HG02571 (cell line): Measurements from ENCODE around the gene LYZL6.
"Not testable (repeated sequence)": the region's sequence is repeated elsewhere in the genome, so short reads cannot be mapped to it uniquely, and the experiment has no call there.

Experiments
- ATAC-seq: cut with Tn5 transposase; IDR thresholded peaks from one replicate; pipeline ENCODE4 v1.9.1; 2021; ENCODE audit warnings: mild to moderate bottlenecking, moderate library complexity; ENCODE audit not compliant: unreplicated experiment

LYZL6 gene

DNA sequence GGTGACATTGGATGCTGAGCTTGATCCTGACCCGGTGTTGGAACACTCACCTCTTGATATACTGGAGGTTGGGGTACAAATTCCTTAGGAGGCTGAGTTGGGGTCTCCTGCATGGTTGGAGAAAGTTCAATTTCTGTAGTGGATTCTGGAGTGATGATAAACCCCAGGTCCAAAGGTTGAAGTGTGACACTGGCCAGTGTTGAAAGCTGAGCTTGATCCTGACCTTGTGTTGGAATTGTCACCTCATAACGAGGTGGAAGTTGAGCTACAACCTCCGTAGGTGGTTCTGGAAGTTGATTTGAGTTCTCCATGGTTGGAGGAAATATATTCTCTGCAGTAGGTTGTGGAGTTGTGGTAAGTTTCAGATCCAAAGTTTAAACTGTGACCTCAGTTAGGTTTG lies 34.1 kb downstream of the LYZL6 start:
- no peak for ATAC-seq

DNA sequence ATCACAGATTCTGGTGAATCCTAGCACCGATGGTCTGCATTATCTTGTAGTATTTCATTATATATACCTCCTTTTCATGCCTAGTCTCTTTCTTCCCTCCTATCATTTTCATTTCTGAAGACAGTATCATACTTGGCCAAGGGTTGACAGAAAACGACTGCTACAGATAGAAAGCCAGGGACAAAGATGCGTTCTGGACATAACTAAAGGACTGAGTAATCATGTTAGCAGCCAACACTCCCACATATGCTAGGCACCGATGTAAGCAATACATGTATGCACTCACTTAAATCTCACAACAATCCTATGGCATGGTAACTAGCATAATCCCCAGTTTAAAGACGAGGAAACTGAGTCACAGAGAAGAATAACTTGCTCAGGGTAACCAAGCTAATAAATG lies 35.8 kb downstream of the LYZL6 start:
- ATAC-seq = no peak

DNA sequence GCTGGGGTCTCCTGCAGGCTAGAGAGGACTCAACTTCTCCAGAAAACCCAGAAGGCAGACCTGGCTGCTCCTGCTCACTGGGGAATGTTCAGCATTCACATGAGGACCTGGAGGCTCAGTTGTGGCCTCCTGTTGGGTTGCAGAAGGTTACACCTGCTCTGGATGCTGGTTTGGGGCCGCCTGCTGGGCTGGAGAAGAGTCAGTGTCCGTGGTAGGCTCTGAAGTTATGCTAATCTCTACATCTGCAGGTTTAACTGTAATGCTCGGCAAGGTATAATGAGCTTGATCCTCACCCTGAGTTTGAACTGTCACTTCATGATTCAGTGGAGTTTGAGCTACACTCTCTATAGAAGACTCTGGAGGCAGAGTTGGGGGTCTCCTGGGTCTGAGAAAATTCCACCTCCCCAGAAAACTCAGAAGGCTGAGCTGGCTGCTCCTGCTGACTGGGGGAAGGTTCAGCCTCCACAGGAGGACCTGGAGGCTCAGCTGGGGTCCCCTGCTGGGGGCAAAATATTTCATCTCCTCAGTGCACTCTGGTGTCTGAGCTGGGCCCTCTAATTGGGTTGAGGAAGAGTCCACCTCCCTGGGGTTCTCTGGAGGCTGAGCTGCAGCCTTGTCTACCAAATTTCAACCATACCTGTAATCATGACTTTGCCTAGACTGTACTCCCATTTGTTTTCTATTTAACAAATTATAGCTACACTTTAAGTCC lies 36.4 kb downstream of the LYZL6 start:
- no peak for ATAC-seq

DNA sequence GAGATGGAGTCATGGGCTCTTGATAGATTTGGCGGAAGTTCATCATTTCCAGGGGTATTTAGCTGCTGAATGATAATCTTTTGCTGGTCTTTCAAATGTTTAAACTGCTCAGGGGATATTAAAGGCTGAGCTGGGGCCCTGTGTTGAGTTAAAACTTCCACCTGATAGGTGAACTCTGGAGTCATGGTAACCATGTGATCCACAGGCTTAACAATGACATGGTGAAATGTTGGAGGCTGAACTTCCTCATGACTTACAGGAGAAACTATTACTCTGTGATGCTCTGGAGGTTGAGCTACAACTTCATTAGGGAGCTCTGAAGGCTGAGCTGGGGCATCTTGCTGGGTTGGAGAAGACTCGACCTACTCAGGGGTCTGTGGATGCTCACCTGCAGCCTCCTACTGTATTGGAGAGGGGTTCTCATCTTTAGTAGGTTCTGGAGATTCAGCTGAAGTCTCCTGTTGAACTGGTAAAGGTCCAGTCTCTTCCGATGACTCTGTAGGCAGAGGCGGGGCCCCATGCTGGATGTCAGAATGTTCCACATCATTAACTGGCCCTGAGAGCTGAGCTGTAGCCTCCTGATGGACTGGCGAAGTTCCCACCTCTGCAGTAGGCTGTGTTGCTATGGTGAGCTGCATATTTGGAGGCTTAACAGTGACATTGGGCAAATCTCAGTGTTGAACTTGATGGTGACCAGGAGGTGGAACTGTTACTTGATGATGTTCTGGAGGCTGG lies 37.2 kb downstream of the LYZL6 start:
- no peak for ATAC-seq

GRCh38 chr17:35903451-35903850 lies 40.1 kb downstream of the LYZL6 start:
- no peak for ATAC-seq

- no peak for ATAC-seq
Measured at GRCh38 chr17:35901631-35902175, 41.8 kb downstream of the LYZL6 start.

GRCh38 chr17:35900708-35901480 lies 42.6 kb downstream of the LYZL6 start:
- ATAC-seq = no peak

- ATAC-seq = no peak
Measured at GRCh38 chr17:35900280-35900679, 43.2 kb downstream of the LYZL6 start.

DNA sequence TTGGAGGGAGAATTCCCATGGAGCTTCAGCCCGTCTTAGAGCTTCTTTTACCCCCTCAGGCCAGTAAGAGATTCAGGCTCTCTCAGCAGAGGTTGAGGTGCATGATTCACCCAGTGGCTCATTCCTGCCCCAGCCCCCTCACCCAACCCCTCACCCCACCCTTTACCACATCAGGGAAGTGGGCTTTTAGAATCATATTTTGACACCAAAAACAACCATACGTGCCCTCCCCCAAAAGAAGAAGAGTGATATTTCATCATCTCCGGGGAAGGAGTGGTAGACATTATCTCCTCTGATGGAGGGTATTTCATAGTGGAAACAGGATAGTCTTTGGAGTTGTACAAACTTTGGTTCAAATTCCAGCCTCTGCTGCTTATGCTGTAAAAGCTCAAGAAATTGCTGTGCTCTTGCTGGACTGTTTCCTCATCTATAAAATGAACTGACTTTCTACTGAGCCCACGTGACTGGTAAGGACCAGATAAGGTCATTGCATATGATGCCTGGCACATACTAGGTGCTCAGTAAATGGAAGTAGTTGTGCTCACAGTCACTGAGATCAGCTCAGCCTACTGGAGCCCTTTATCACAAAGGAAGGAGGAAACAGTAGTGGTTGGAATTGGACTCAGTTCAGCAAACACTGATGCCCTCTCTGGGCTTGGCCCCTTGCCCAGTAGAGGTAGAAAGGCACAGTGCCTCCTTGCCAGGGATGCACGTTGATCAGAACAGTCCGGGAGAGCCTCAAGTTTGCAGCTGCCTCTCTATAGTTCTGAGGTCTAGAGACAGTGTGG lies 45.0 kb downstream of the LYZL6 start:
- ATAC-seq = no peak

GRCh38 chr17:35897772-35898171 lies 45.7 kb downstream of the LYZL6 start:
- ATAC-seq = not testable (repeated sequence)

DNA sequence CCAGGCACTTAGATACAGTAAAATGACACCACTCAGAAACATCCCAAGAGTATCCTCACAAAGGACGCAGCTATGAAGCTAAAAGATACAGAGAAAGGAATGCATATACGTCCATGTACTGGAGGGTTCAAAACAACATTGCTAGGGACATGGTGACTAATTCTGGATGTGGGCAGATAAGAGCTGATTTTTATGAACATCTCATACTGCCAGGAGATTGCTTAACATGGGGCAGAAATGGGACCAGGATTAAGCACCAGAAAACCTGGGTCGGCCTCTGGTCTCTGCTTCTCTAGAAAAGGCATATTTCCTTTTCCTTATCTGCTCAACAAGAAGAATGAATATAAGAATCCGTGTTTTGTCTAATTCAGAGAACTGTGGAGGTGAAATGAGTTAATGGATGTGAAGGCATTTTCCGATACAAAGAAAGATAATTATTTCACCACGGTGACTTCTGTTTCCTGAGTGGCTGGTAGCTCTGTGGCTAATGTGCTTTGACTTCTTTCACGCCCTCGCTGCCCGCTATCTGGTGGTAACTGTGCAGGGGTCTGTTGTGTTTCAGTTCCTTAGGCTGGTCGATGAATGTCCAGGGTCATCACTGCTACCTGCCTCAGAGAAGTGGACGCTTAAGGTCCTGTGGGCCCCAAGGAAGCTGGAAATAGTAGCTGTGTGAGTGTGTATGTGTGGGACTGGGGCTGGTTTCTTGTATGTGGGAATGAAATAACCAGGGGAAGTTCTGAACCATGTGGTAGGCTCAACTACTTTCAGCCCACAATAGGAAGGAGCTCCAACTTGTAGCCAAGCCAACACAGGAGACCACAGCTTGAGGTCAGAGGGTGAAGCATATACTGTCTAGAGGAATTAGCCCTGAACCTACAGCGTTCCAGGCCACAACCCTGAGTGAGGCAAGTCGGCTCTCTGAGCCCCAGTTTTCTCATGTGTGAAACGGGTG lies 47.6 kb downstream of the LYZL6 start:
- ATAC-seq = no peak

GRCh38 chr17:35894206-35894605 lies 49.3 kb downstream of the LYZL6 start:
- ATAC-seq = no peak

DNA sequence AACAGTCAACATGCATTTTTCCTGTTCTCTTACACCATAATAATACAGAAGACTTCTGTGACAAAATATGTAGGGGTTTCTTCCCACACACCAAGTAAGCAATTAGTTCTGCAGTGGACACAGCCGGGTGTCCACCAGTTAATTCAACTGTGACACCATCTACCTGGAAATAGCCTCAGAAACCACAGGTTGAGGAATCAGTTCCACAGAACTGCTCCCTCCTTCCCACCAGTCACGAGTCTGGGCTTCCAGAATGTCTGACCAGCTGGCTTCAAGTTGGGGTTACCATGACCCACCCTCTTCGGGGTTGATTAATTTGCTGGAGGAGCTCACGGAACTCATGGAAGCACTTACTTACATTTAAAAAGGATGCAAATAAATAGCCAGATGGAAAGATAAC lies 49.8 kb downstream of the LYZL6 start:
- no peak for ATAC-seq

DNA sequence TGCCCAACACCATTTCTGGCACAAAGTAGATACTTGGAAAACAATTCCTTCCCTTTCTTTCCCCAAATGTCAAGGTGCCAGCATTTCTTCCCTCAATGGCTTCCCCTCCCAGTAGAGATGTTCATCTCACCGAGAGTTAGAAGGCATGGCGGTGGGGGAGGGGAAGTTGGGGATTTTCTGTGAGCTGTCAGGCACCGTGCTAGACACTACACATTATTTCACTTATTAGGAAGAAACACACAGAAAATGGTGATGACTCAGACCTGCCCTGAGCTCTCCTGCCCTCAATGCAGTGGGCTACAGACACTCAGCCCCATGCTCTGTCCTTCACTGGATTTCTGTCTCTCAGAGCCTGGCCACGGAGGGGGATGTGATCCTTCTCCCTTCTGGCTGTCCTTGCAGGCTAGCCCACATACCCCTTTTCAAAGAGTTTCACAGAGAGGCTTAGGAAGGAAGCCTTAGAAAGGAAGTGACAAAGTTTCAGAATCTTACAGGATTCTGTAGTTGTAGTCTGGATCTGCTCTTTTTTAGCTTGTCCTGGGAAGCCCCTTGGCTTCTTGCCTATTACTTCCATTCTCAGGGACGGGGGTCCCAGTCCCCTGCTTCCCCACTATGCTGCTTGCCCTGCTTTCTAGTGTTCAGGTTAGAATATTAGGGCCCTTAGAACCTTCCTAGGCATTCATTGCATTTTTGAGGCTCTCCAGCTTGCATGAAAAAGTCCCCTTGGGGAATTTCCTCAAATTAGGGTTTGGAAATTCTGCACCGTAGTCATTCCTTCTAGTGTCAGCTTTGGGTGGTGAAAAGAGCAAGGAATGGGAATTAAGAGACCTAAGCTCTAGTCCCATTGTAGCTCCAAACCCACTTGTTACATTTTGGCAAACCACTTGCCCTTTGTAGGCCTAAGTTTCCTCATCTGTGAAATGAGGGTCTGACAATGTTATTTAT lies 51.1 kb downstream of the LYZL6 start:
- ATAC-seq = no peak

DNA sequence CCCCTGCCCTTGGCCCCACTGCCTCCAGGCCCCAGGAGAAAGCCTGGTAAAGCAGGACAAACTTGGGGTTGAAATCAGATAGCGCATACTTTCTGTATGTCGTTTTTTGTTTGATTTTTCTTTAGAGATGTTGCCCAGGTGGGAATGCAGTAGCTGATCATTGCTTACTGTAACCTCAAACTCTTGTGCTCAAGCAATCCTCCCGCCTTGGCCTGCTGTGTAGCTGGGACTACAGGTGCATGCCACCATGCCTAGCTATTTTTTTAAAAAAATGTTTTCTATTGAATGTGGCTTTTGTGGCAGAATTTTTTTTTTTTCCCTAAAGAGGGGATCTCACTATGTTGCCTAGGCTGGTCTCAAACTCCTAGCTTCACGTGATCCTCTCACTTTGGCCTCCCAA lies 52.2 kb downstream of the LYZL6 start:
- no peak for ATAC-seq

GRCh38 chr17:35890774-35891155 lies 52.7 kb downstream of the LYZL6 start:
- ATAC-seq = no peak

DNA sequence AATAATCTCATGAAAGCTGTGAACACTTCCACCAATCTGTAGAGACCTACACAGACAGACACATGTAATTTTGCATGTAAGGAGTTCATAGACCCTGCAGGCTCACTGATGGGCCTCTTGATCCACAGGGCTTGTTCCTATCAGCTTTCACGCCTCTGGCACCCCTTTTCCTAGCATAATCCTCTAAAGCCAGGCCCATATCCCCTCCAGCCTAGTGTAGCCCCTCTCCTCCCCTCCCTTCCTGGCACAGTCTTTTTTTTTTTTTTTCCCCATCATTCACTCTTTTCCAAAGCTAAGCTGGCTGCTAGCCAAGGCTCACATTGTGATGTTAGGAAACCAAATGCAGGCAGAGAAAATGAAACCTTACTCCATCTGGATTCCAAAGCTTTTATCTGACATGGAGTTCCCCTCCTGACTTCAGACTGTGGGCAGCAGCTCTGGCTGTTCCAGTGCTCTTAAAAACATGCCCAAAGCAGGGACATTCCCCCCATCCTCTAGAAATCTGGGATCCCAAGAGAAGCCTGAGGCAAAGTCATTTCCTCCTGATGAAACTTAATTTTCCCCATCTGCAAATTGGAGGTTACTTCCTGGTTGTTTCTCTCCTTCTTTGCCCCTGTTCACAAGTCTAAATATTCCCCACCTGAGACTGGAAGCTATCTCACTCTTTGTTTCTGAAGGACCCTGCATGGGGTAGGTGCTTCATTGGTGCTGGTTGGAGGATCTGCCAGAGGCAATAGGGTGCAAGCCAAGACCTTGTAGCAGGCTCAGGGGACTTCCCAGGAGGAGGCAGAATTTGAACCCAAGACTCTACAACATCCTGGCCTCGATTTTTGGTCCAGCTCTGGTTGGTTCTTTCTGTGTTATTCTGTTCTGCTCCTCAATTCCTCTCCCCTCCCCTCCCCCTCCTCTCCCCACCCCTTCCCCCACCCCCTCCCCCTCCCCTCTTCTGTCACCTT lies 53.4 kb downstream of the LYZL6 start:
- ATAC-seq = no peak
